ENCODE measurements around the gene MRPS33. TPM values are rescaled to one million over a fixed set of nuclear protein-coding genes. Genes with fewer than 3 reads are reported as not detected.

The MRPS33 gene
- total and polyA plus RNA-seq, 2 experiments from 2014 or later: 24.0 to 70.7 TPM

- H3K4me1 ChIP-seq (ENCODE audit: insufficient read depth): no peaks in the 10 kb centered on the region
- no peaks in the 10 kb centered on the region for H3K9me2 ChIP-seq (ENCODE audit: insufficient read depth)
- in situ Hi-C loops (cut with MboI): no loop called here
- H3K27me3 ChIP-seq (replicated peaks; ENCODE audit: insufficient read depth): no peaks in the 10 kb centered on the region
- no peaks in the 10 kb centered on the region for H3K79me2 ChIP-seq (ENCODE audit: insufficient read depth)
- no peak overlapping the region for H2AFZ ChIP-seq
- 31 to 38% methylated on average over 2 of the region's 2 CpGs for WGBS, 2 experiments (ENCODE audit: low coverage in 1 of 2, low lambda C conversion rate in 2 of 2, missing lambda C conversion rate in 2 of 2)
- no peaks in the 10 kb centered on the region for H3K9me3 ChIP-seq (ENCODE audit: low read depth)
- H3K4me3 ChIP-seq: no peak overlapping the region
- H3F3A ChIP-seq (ENCODE audit: insufficient read depth): no peaks in the 10 kb centered on the region
- H4K20me1 ChIP-seq (ENCODE audit: insufficient read depth): no peaks in the 10 kb centered on the region
- H3K4me2 ChIP-seq (ENCODE audit: unreplicated experiment): no peak overlapping the region
- no peaks in the 10 kb centered on the region for H3K36me3 ChIP-seq (ENCODE audit: low read depth)
- H3K9ac ChIP-seq: no peak overlapping the region
- H3K27ac ChIP-seq: no peak overlapping the region
- no peak for DNase-seq
- TF ChIP-seq EZH2 (IDR thresholded peaks at IDR 0.05; ENCODE audit: insufficient read depth, poor library complexity, severe bottlenecking) (no peak), EZH2phosphoT487 (IDR thresholded peaks at IDR 0.05; ENCODE audit: insufficient read depth, low read depth) (no peak)
Measured at GRCh38 chr7:140982508-140982907, 32.2 kb downstream of the MRPS33 start.

- in situ Hi-C loops (cut with MboI): no loop called here
- no peak overlapping the region for H3K27ac ChIP-seq
- DNase-seq: no peak
- H3K79me2 ChIP-seq (ENCODE audit: insufficient read depth): no peaks in the 10 kb centered on the region
- no peaks in the 10 kb centered on the region for H3K36me3 ChIP-seq (ENCODE audit: low read depth)
- no peaks in the 10 kb centered on the region for H4K20me1 ChIP-seq (ENCODE audit: insufficient read depth)
- no peak overlapping the region for H3K9ac ChIP-seq
- H3F3A ChIP-seq (ENCODE audit: insufficient read depth): no peaks in the 10 kb centered on the region
- no peaks in the 10 kb centered on the region for H3K9me3 ChIP-seq (ENCODE audit: low read depth)
- H3K4me3 ChIP-seq: no peak overlapping the region
- no peak for TF ChIP-seq EZH2 (IDR thresholded peaks at IDR 0.05; ENCODE audit: insufficient read depth, poor library complexity, severe bottlenecking)
- TF ChIP-seq EZH2phosphoT487 (IDR thresholded peaks at IDR 0.05; ENCODE audit: insufficient read depth, low read depth): no peak
- no peak overlapping the region for H2AFZ ChIP-seq
- 20 to 38% methylated on average over 2 of the region's 2 CpGs for WGBS, 2 experiments (ENCODE audit: low coverage in 1 of 2, low lambda C conversion rate in 2 of 2, missing lambda C conversion rate in 2 of 2)
- no peaks in the 10 kb centered on the region for H3K27me3 ChIP-seq (replicated peaks; ENCODE audit: insufficient read depth)
- H3K4me2 ChIP-seq (ENCODE audit: unreplicated experiment): no peak overlapping the region
- no peaks in the 10 kb centered on the region for H3K4me1 ChIP-seq (ENCODE audit: insufficient read depth)
- no peaks in the 10 kb centered on the region for H3K9me2 ChIP-seq (ENCODE audit: insufficient read depth)
Measured at GRCh38 chr7:140981951-140982350, 32.8 kb downstream of the MRPS33 start.

GRCh38 chr7:140977741-140978140 lies 37.0 kb downstream of the MRPS33 start:
- no peaks in the 10 kb centered on the region for H3K9me3 ChIP-seq (ENCODE audit: low read depth)
- no peak for DNase-seq
- H3K4me1 ChIP-seq (ENCODE audit: insufficient read depth): no peaks in the 10 kb centered on the region
- H3K9me2 ChIP-seq (ENCODE audit: insufficient read depth): no peaks in the 10 kb centered on the region
- H3K79me2 ChIP-seq (ENCODE audit: insufficient read depth): no peaks in the 10 kb centered on the region
- H3K9ac ChIP-seq: no peak overlapping the region
- H3K27ac ChIP-seq: no peak overlapping the region
- H3K4me2 ChIP-seq (ENCODE audit: unreplicated experiment): no peak overlapping the region
- H3K27me3 ChIP-seq (replicated peaks; ENCODE audit: insufficient read depth): no peaks in the 10 kb centered on the region
- no peaks in the 10 kb centered on the region for H4K20me1 ChIP-seq (ENCODE audit: insufficient read depth)
- H2AFZ ChIP-seq: no peak overlapping the region
- WGBS, 2 experiments (ENCODE audit: low coverage in 1 of 2, low lambda C conversion rate in 2 of 2, missing lambda C conversion rate in 2 of 2): 45 to 54% methylated on average over 1 of the region's 1 CpG
- in situ Hi-C loops (cut with MboI): no loop called here
- H3F3A ChIP-seq (ENCODE audit: insufficient read depth): no peaks in the 10 kb centered on the region
- no peak for TF ChIP-seq EZH2 (IDR thresholded peaks at IDR 0.05; ENCODE audit: insufficient read depth, poor library complexity, severe bottlenecking)
- no peak for TF ChIP-seq EZH2phosphoT487 (IDR thresholded peaks at IDR 0.05; ENCODE audit: insufficient read depth, low read depth)
- no peak overlapping the region for H3K4me3 ChIP-seq
- no peaks in the 10 kb centered on the region for H3K36me3 ChIP-seq (ENCODE audit: low read depth)

- no peak for DNase-seq
- Histone ChIP-seq H3K27me3 (replicated peaks; ENCODE audit: insufficient read depth) (no peaks in the 10 kb centered on the region), H3K4me3 (no peak overlapping the region), H3F3A (ENCODE audit: insufficient read depth) (no peaks in the 10 kb centered on the region), H3K36me3 (ENCODE audit: low read depth) (no peaks in the 10 kb centered on the region), H3K4me2 (ENCODE audit: unreplicated experiment) (no peak overlapping the region), H3K9me3 (ENCODE audit: low read depth) (no peaks in the 10 kb centered on the region), H2AFZ (no peak overlapping the region), H3K4me1 (ENCODE audit: insufficient read depth) (no peaks in the 10 kb centered on the region), H4K20me1 (ENCODE audit: insufficient read depth) (no peaks in the 10 kb centered on the region), H3K79me2 (ENCODE audit: insufficient read depth) (no peaks in the 10 kb centered on the region), H3K9ac (no peak overlapping the region), H3K27ac (no peak overlapping the region), H3K9me2 (ENCODE audit: insufficient read depth) (no peaks in the 10 kb centered on the region)
- in situ Hi-C loops (cut with MboI): no loop called here
- TF ChIP-seq EZH2 (IDR thresholded peaks at IDR 0.05; ENCODE audit: insufficient read depth, poor library complexity, severe bottlenecking) (no peak), EZH2phosphoT487 (IDR thresholded peaks at IDR 0.05; ENCODE audit: insufficient read depth, low read depth) (no peak)
- 41 to 42% methylated on average over 9 of the region's 9 CpGs for WGBS, 2 experiments (ENCODE audit: low coverage in 1 of 2, low lambda C conversion rate in 2 of 2, missing lambda C conversion rate in 2 of 2)
Measured at GRCh38 chr7:140972876-140973829, 41.6 kb downstream of the MRPS33 start.

All from GM23248 (cell line).